Measurements from ENCODE around the gene BEST2.
"Not testable (repeated sequence)": the region's sequence is repeated elsewhere in the genome, so short reads cannot be mapped to it uniquely, and the experiment has no call there.

Gene BEST2

GRCh38 chr19:12788042-12788681 lies 36.6 kb downstream of the BEST2 start:
- DNase-seq (ENCODE audit: low spot score) = no peak

- peak; percentile 67 for DNase-seq (ENCODE audit: low spot score)
Measured at GRCh38 chr19:12788682-12789097, 37.1 kb downstream of the BEST2 start.

- DNase-seq (ENCODE audit: low spot score) = no peak
Measured at GRCh38 chr19:12789098-12789903, 37.7 kb downstream of the BEST2 start.

- DNase-seq (ENCODE audit: low spot score) = peak; percentile 93
Measured at GRCh38 chr19:12789904-12790619, 38.5 kb downstream of the BEST2 start.

- no peak for DNase-seq (ENCODE audit: low spot score)
Measured at GRCh38 chr19:12790628-12791344, 39.2 kb downstream of the BEST2 start.

GRCh38 chr19:12791345-12792050 lies 39.9 kb downstream of the BEST2 start, which contains the start of gene JUNB:
JUNB (plus strand) TSS chr19:12791486; CDS start chr19:12791772, 286 bp downstream.
- peak; percentile 92 for DNase-seq (ENCODE audit: low spot score)

GRCh38 chr19:12792051-12792852 lies 40.7 kb downstream of the BEST2 start:
- no peak for DNase-seq (ENCODE audit: low spot score)

- no peak for DNase-seq (ENCODE audit: low spot score)
Measured at GRCh38 chr19:12792853-12793289, 41.3 kb downstream of the BEST2 start.

GRCh38 chr19:12793290-12794195 lies 42.0 kb downstream of the BEST2 start:
- DNase-seq (ENCODE audit: low spot score) = peak; percentile 94

- DNase-seq (ENCODE audit: low spot score) = no peak
Measured at GRCh38 chr19:12794196-12794941, 42.8 kb downstream of the BEST2 start.

- DNase-seq (ENCODE audit: low spot score) = no peak
Measured at GRCh38 chr19:12794971-12795381, 43.4 kb downstream of the BEST2 start.

GRCh38 chr19:12796146-12797071 lies 44.8 kb downstream of the BEST2 start:
- DNase-seq (ENCODE audit: low spot score) = peak; percentile 67

GRCh38 chr19:12797141-12797587 lies 45.6 kb downstream of the BEST2 start:
- DNase-seq (ENCODE audit: low spot score) = no peak

GRCh38 chr19:12797607-12798006 lies 46.0 kb downstream of the BEST2 start:
- not testable (repeated sequence) for DNase-seq (ENCODE audit: low spot score)

- no peak for DNase-seq (ENCODE audit: low spot score)
Measured at GRCh38 chr19:12799742-12800465, 48.3 kb downstream of the BEST2 start.

- no peak for DNase-seq (ENCODE audit: low spot score)
Measured at GRCh38 chr19:12800466-12800770, 48.8 kb downstream of the BEST2 start.

GRCh38 chr19:12800923-12801465 lies 49.4 kb downstream of the BEST2 start:
- DNase-seq (ENCODE audit: low spot score) = peak; percentile 24

Measured in AG20443 (cell line).